ENCODE results near the gene ANO9. TPM values are rescaled to one million over a fixed set of nuclear protein-coding genes. Genes with fewer than 3 reads are reported as not detected.

Gene ANO9
- total RNA-seq, 2 experiments from 2014 or later = 72.6 to 78.9 TPM

DNA sequence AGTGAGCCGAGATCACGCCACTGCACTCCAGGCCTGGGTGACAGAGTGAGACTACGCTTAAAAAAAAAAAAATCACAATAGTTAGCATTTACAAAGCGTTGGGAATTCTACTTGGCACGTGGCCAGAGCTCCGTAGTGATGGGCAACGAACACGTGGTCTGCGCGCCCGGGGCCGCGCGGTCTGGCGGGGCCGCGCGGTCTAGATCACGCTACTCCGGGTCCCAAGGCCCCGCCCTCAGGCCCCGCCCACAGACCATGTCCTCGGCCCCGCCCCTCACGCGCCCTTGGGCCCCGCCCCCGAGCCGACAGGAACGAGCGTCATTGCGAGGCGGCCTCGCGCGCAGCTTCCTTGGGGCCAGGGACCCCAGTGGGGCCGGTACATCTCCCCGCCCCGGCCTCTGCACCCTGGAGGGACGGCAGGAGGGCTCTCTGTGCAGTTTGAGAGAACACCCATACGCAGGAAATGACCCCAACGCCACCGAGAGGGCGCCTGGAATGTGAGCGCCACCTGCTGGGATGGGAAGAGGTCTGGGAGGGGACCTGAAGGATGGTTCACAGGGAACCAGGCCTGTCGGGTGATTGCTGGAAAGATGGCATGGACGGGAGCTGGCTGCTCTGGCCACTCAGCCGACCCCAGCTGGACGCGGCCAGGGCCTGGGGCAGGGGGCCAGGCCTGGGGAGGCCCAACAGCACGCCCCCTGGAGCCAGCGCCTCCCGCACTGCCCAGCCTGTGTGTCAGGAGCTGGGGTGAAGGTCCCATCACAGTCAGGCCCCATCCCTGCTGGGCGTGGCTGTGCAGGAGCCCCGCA, 6.3 kb upstream of the ANO9 start:
- ATAC-seq (peak; percentile 77), DNase-seq (peak; percentile 97)
- Mint-ChIP-seq H3K4me1 (ENCODE audit: low read depth) (peaks cover 28% of the 10 kb centered on the region), H3K9me3 (ENCODE audit: insufficient read depth) (no peaks in the 10 kb centered on the region), H3K36me3 (ENCODE audit: low read depth) (peaks cover 10% of the 10 kb centered on the region), H3K27ac (peak overlapping the region; percentile 97), H3K27me3 (ENCODE audit: low read depth) (peaks cover 8% of the 10 kb centered on the region), H3K4me3 (peak overlapping the region; percentile 83)
- POLR2A ChIA-PET = interaction anchor here (0.6 to 5.3 kb wide), 13 partner anchors 8 to 241 kb away, joined by 3 to 59 read pairs (median 3); partner anchors contain the start of genes BET1L, RIC8A, RNH1 and SIGIRR
- CTCF ChIA-PET = interaction anchor here (0.6 to 5.6 kb wide), 36 partner anchors 8 to 241 kb away, joined by 3 to 60 read pairs (median 4); partner anchors contain the start of genes BET1L, IFITM2, PHRF1 and PSMD13

DNA sequence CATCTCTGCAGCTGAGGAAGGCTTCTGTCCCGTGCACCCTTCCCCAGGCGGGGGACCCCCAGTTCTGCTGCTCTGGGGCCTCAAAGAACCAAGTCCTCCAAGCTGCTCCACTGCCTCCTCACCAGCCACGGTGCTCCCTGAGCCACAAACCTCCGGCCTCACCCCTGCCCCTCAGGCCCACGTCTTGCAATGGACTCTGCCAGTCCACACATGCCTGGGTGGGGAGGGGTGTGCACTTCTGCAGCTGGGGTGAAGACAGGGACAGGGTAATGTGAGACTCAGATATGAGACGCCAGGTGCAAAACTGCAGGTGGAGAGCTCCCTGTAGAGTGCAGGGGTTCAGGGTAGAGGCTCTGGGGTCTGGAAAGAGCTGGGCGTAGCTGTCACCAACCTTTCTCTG, 5.1 kb upstream of the ANO9 start:
- DNase-seq (no peak), ATAC-seq (no peak)
- Mint-ChIP-seq H3K36me3 (ENCODE audit: low read depth) (peaks cover 4% of the 10 kb centered on the region), H3K4me3 (no peak overlapping the region), H3K27ac (no peak overlapping the region), H3K4me1 (ENCODE audit: low read depth) (peaks cover 29% of the 10 kb centered on the region), H3K27me3 (ENCODE audit: low read depth) (peaks cover 8% of the 10 kb centered on the region), H3K9me3 (ENCODE audit: insufficient read depth) (no peaks in the 10 kb centered on the region)
- ChIA-PET CTCF (interaction anchor here (1.1 to 5.2 kb wide), 5 partner anchors 32 to 160 kb away, joined by 3 to 60 read pairs (median 15); partner anchors contain the start of genes IFITM2 and SIGIRR), POLR2A (interaction anchor here (0.6 to 5.3 kb wide), 2 partner anchors 31 to 275 kb away, joined by 3 to 59 read pairs; partner anchors contain the start of gene SIGIRR)

- no peak for DNase-seq
- POLR2A ChIA-PET = interaction anchor here (0.6 to 5.3 kb wide), 2 partner anchors 30 to 276 kb away, joined by 3 to 59 read pairs; partner anchors contain the start of gene SIGIRR
Measured at GRCh38 chr11:445765-446588, 4.2 kb upstream of the ANO9 start.

DNA sequence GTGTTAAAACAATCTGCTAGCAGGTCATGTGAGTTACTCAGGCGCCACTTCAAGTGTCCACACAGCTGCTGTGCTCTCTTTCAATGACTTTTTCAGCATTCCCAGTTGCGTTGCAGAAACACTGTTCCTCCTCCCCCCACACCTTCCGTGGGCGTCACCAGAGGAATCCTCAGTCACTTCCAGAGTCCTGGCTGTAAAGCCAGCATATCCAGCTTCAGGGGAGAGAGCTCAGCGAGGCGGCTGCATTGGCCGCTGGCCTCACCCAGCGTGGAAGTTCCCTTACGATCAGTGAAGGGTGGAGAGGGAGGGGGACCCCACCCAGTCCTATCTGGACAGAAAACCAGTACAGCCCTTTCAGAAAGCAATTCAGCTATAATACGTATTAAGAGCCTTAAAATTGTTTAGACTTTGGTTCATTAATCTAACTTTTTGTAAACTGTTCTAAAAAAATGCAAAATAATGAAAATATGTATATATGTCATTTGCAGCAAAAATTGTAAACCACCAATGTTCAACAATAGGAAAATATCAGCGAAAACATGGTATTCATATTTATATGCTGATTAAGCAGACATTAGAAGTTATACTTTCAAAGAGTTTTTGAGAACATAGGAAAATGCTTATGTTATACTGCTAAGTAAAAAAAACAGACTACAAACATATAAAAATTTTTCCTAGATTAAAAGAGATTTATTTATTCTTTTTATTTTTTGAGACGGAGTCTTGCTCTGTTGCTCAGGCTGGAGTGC, 2.8 kb upstream of the ANO9 start:
- POLR2A ChIA-PET = no interaction called here

More at GRCh38 chr11:445765-446588, 4.2 kb upstream of the ANO9 start:
- Mint-ChIP-seq H3K4me1 (ENCODE audit: low read depth) (peaks cover 23% of the 10 kb centered on the region), H3K36me3 (ENCODE audit: low read depth) (peaks cover 2% of the 10 kb centered on the region), H3K4me3 (no peak overlapping the region), H3K9me3 (ENCODE audit: insufficient read depth) (no peaks in the 10 kb centered on the region), H3K27me3 (ENCODE audit: low read depth) (peaks cover 8% of the 10 kb centered on the region), H3K27ac (no peak overlapping the region)
- CTCF ChIA-PET = interaction anchor here (0.9 kb wide), 1 partner anchor 31 kb away, joined by 3 read pairs; the partner anchor contains the start of gene SIGIRR
- no peak for ATAC-seq

DNA sequence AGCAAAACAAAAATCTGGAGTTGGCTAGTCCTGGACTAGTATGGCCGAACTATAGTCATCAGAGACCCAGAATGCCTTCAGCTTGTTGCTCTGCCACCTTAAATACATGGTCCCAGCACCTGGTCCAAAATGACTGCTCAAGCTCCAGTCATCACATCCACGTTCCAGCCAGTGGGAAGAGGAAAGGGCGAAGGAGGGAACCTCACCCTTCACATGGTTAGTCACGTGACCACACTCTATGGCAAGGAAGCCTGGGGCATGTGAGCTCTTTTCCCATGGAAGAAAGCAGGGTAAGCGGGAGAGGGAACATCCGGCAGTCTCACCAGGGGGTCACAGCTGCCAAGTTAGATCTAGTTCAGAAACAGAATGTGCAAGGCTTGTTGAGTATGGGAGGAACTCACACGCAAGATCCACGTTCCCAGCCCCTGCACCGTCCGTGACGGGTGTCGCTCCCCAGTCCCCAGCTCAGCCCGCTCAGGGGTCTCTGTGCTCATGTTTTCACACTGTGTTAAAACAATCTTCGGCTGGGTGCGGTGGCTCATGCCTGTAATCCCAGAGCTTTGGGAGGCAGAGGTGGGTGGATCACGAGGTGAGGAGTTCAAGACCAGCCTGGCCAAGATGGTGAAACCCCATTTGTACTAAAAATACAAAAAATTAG, 1.9 kb upstream of the ANO9 start:
- Mint-ChIP-seq H3K27me3 (ENCODE audit: low read depth) (peaks cover 8% of the 10 kb centered on the region), H3K36me3 (ENCODE audit: low read depth) (no peaks in the 10 kb centered on the region), H3K4me3 (no peak overlapping the region), H3K9me3 (ENCODE audit: insufficient read depth) (no peaks in the 10 kb centered on the region), H3K27ac (no peak overlapping the region), H3K4me1 (ENCODE audit: low read depth) (peaks cover 29% of the 10 kb centered on the region)
- no peak for ATAC-seq
- no peak for DNase-seq
- POLR2A ChIA-PET = interaction anchor here (1.4 kb wide), 1 partner anchor 27 kb away, joined by 5 read pairs; no protein-coding TSS in a partner anchor
- CTCF ChIA-PET = interaction anchor here (0.8 to 1.6 kb wide), 3 partner anchors 28 to 75 kb away, joined by 3 to 5 read pairs (median 3); partner anchors contain the start of gene SIGIRR

More for the DNA sequence above, 2.8 kb upstream of the ANO9 start:
- Mint-ChIP-seq H3K36me3 (ENCODE audit: low read depth) (no peaks in the 10 kb centered on the region), H3K27ac (no peak overlapping the region), H3K4me1 (ENCODE audit: low read depth) (peaks cover 29% of the 10 kb centered on the region), H3K9me3 (ENCODE audit: insufficient read depth) (no peaks in the 10 kb centered on the region), H3K4me3 (no peak overlapping the region), H3K27me3 (ENCODE audit: low read depth) (peaks cover 8% of the 10 kb centered on the region)
- CTCF ChIA-PET = interaction anchor here (0.8 to 0.9 kb wide), 2 partner anchors 29 to 30 kb away, joined by 3 read pairs; partner anchors contain the start of gene SIGIRR
- no peak for DNase-seq
- ATAC-seq = no peak

- no peak for ATAC-seq
- ChIA-PET POLR2A (interaction anchor here (1.4 kb wide), 1 partner anchor 26 kb away, joined by 5 read pairs; no protein-coding TSS in a partner anchor), CTCF (interaction anchor here (1.1 to 1.6 kb wide), 3 partner anchors 28 to 76 kb away, joined by 3 to 5 read pairs (median 3); partner anchors contain the start of gene SIGIRR)
- peak overlapping the region; percentile 28 for H3K4me3 Mint-ChIP-seq
- H3K36me3 Mint-ChIP-seq (ENCODE audit: low read depth) = no peaks in the 10 kb centered on the region
- no peaks in the 10 kb centered on the region for H3K9me3 Mint-ChIP-seq (ENCODE audit: insufficient read depth)
- H3K27ac Mint-ChIP-seq = no peak overlapping the region
- no peak for DNase-seq
- peaks cover 8% of the 10 kb centered on the region for H3K27me3 Mint-ChIP-seq (ENCODE audit: low read depth)
- peaks cover 33% of the 10 kb centered on the region for H3K4me1 Mint-ChIP-seq (ENCODE audit: low read depth)
Measured at GRCh38 chr11:442611-443081, 835 bp upstream of the ANO9 start.

DNA sequence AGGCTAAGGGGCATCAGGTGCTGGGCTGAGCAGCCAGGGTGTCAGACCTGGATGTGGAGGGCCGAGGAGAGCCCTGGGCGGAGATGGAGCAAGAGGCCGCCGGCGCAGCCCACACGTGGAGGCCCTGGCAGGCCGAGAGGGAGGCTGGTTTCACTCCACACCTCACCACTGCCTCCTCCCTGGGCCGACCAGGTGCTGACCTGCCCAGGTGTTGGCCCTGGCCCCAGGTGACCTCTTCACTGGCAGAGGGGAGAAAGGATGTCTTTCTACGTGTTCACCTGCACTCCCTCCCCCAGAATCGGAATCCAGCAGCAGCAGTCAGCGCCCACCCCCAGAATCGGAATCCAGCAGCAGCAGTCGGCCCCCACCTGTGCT, 781 bp downstream of the ANO9 start:
- Mint-ChIP-seq H3K4me1 (ENCODE audit: low read depth) (peaks cover 41% of the 10 kb centered on the region), H3K4me3 (peak overlapping the region; percentile 74), H3K27ac (no peak overlapping the region), H3K36me3 (ENCODE audit: low read depth) (no peaks in the 10 kb centered on the region), H3K9me3 (ENCODE audit: insufficient read depth) (no peaks in the 10 kb centered on the region), H3K27me3 (ENCODE audit: low read depth) (peaks cover 8% of the 10 kb centered on the region)
- no peak for DNase-seq
- ChIA-PET POLR2A (interaction anchor here (0.7 to 1.2 kb wide), 3 partner anchors 9 to 24 kb away, joined by 3 to 4 read pairs (median 3); no protein-coding TSS in a partner anchor), CTCF (interaction anchor here (1.0 to 1.5 kb wide), 2 partner anchors 9 to 78 kb away, joined by 3 to 8 read pairs; partner anchors contain the start of gene PTDSS2)
- no peak for ATAC-seq

GRCh38 chr11:440065-441042, 1.5 kb downstream of the ANO9 start:
- peak overlapping the region; percentile 15 for H3K27ac Mint-ChIP-seq
- ChIA-PET POLR2A (interaction anchor here (0.7 to 1.4 kb wide), 5 partner anchors 8 to 24 kb away, joined by 3 to 5 read pairs (median 4); no protein-coding TSS in a partner anchor), CTCF (interaction anchor here (0.8 to 1.6 kb wide), 5 partner anchors 7 to 78 kb away, joined by 3 to 8 read pairs (median 3); partner anchors contain the start of gene PTDSS2)
- peaks cover 8% of the 10 kb centered on the region for H3K27me3 Mint-ChIP-seq (ENCODE audit: low read depth)
- H3K9me3 Mint-ChIP-seq (ENCODE audit: insufficient read depth) = no peaks in the 10 kb centered on the region
- no peaks in the 10 kb centered on the region for H3K36me3 Mint-ChIP-seq (ENCODE audit: low read depth)
- H3K4me3 Mint-ChIP-seq = peak overlapping the region; percentile 74
- DNase-seq (no peak), ATAC-seq (no peak)
- H3K4me1 Mint-ChIP-seq (ENCODE audit: low read depth) = peaks cover 41% of the 10 kb centered on the region

DNA sequence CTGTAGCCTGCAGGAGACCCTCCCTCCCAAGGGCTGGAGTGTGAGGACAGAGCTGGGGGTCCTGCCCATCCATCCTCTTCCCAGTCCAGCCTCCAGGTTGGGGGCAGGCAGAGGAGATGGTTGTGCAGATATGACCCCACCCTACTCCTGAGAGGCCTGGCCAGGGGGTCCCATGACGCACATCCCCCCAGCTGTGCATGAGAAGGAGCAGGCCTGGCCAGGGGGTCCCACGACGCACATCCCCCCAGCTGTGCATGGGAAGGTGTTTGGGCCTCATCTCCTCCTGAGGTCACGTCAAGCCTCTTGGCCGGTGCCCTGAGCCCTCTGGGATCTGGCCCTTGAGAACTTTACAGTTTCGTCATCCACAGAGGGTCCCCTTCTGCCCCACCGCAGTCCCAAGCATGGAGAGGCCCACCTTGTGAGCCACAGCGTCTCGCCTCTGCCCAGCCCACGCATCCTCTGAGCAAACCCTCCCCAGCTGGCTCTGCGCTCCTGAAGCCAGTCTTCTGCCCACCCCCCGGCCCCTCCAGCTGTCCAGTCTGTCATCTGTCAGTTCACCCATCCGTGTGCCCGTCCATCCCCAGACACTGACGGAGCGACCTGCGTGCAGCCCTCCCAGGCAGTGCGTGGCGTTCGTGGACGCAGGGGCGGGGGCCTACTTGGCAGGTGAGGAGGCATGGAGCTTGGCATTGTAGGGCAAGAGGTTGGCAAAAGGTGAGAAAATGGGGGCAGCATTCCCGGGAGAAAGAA, 2.3 kb downstream of the ANO9 start:
- Mint-ChIP-seq H3K27me3 (ENCODE audit: low read depth) (peaks cover 8% of the 10 kb centered on the region), H3K36me3 (ENCODE audit: low read depth) (no peaks in the 10 kb centered on the region), H3K9me3 (ENCODE audit: insufficient read depth) (no peaks in the 10 kb centered on the region), H3K27ac (peak overlapping the region; percentile 15), H3K4me1 (ENCODE audit: low read depth) (peaks cover 41% of the 10 kb centered on the region), H3K4me3 (peak overlapping the region; percentile 43)
- CTCF ChIA-PET = interaction anchor here (0.8 to 1.6 kb wide), 3 partner anchors 8 to 11 kb away, joined by 3 to 4 read pairs (median 3); no protein-coding TSS in a partner anchor
- DNase-seq (no peak), ATAC-seq (no peak)
- POLR2A ChIA-PET = interaction anchor here (1.0 to 1.4 kb wide), 4 partner anchors 9 to 54 kb away, joined by 3 to 5 read pairs (median 4); no protein-coding TSS in a partner anchor
